Left lung (tissue), 10 donors: ENCODE data around the gene MCTP2. TPM values are rescaled to one million over a fixed set of nuclear protein-coding genes. Genes with fewer than 3 reads are reported as not detected.
"Not testable (repeated sequence)": the region's sequence is repeated elsewhere in the genome, so short reads cannot be mapped to it uniquely, and the experiment has no call there.

ENCODE experiments used
- ATAC-seq: fragments of 200-7000 bp; cut with Tn5 transposase; one replicate; pipeline ENCODE4 v1.9.1; 2020; ENCODE audit warnings: moderate library complexity
- DNase-seq, 4 donors: peaks; one replicate each; pipeline ENCODE4 v3.0.0-alpha.2; 2013 to 2020
- H3K27ac ChIP-seq, 2 donors: fragments of 200-600 bp; sonication (generic) in 1 of 2; one replicate each; pipeline versions ENCODE4 v1.5.0 to v1.8.0; 2020 to 2021
- H3K27me3 ChIP-seq, 2 donors: fragments of 200-600 bp; sonication (generic) in 1 of 2; one replicate each; pipeline versions ENCODE4 v1.5.0 to v1.8.0; 2020 to 2021
- H3K36me3 ChIP-seq, 2 donors: fragments of 200-600 bp; sonication (generic) in 1 of 2; one replicate each; pipeline versions ENCODE4 v1.5.0 to v1.8.0; 2020 to 2021
- H3K4me1 ChIP-seq, 2 donors: fragments of 200-600 bp; one replicate each; pipeline ENCODE4 v1.8.0; 2021
- H3K4me3 ChIP-seq, 2 donors: fragments of 200-600 bp; sonication (generic) in 1 of 2; one replicate each; pipeline versions ENCODE4 v1.5.0 to v1.8.0; 2020 to 2021; ENCODE audit warnings: mild to moderate bottlenecking in 1 of 2
- H3K9me3 ChIP-seq, 2 donors: fragments of 200-600 bp; sonication (generic) in 1 of 2; one replicate each; pipeline versions ENCODE4 v1.5.0 to v1.8.0; 2020 to 2021
- CTCF ChIP-seq, 2 donors: fragments of 200-600 bp; sonication (generic) in 1 of 2; IDR thresholded peaks; one replicate each; pipeline versions ENCODE4 v1.5.0 to v1.8.0; 2021; ENCODE audit warnings: antibody characterized with exemption in 2 of 2
- intact Hi-C, 2 donors: fragments of 100-400 bp; cut with DNase I; formaldehyde crosslinking; loops; one replicate each; pipeline versions ENCODE4 v1.11.2 to v1.14.2; 2022
- polyA plus RNA-seq, 6 donors: library from polyadenylated mRNA; unstranded; fragments of 120-200 nt; gene quantifications; one replicate each; pipeline ENCODE4 v1.2.1, GENCODE V29; 2013; ENCODE audit not compliant: insufficient read length in 6 of 6
- total RNA-seq, 2 donors: library from RNA; stranded (reverse); fragmentation: NEBNext Ultra II Directional; extraction: Animal tissue kit (Norgen Biotek cat#: 25700); gene quantifications; one replicate each; pipeline ENCODE4 v1.2.1, GENCODE V29; 2021
- donor health status: DM: no; HTN: yes; CAD: no.
- donor health status: DM: no; HTN: no; CAD: no.

The MCTP2 gene
- total and polyA plus RNA-seq, 8 donors: 25.9 to 38.8 (median 35.0) TPM

GRCh38 chr15:94480289-94480834, 249.0 kb downstream of the MCTP2 start:
- Histone ChIP-seq H3K9me3 (no peaks in the 10 kb centered on the region), H3K4me3 (no peak overlapping the region), H3K27me3 (no peaks in the 10 kb centered on the region), H3K27ac (no peak overlapping the region), H3K36me3 (peaks cover 0 to 70% of the 10 kb centered on the region in 2 donors), H3K4me1 (no peaks in the 10 kb centered on the region)
- intact Hi-C loops: no loop called here
- ATAC-seq (no peak), DNase-seq (peak in 1 of 4 donors; percentile 25)
- no peak for TF ChIP-seq CTCF (IDR thresholded peaks at IDR 0.05)

- Histone ChIP-seq H3K4me3 (no peak overlapping the region), H3K27ac (no peak overlapping the region), H3K27me3 (no peaks in the 10 kb centered on the region), H3K9me3 (no peaks in the 10 kb centered on the region), H3K4me1 (no peaks in the 10 kb centered on the region), H3K36me3 (peaks cover 0 to 21% of the 10 kb centered on the region in 2 donors)
- DNase-seq (no peak), ATAC-seq (no peak)
- intact Hi-C loops: no loop called here
- no peak for TF ChIP-seq CTCF (IDR thresholded peaks at IDR 0.05)
These were observed 253.9 kb downstream of the MCTP2 start for GRCh38 chr15:94485148-94485719.

GRCh38 chr15:94487635-94488034, 256.3 kb downstream of the MCTP2 start:
- Histone ChIP-seq H3K27me3 (no peaks in the 10 kb centered on the region), H3K27ac (no peak overlapping the region), H3K4me3 (no peak overlapping the region), H3K36me3 (no peaks in the 10 kb centered on the region), H3K4me1 (no peaks in the 10 kb centered on the region), H3K9me3 (no peaks in the 10 kb centered on the region)
- intact Hi-C loops: no loop called here
- DNase-seq: no peak
- TF ChIP-seq CTCF (IDR thresholded peaks at IDR 0.05): no peak
- ATAC-seq: no peak

- intact Hi-C loops: no loop called here
- DNase-seq (no peak), ATAC-seq (no peak)
- TF ChIP-seq CTCF (IDR thresholded peaks at IDR 0.05): no peak
- Histone ChIP-seq H3K9me3 (peaks cover 0 to 1% of the 10 kb centered on the region in 2 donors), H3K27ac (no peak overlapping the region), H3K4me3 (no peak overlapping the region), H3K36me3 (no peaks in the 10 kb centered on the region), H3K27me3 (no peaks in the 10 kb centered on the region), H3K4me1 (no peaks in the 10 kb centered on the region)
These were observed 261.8 kb downstream of the MCTP2 start for GRCh38 chr15:94493176-94493575.

GRCh38 chr15:94493586-94493985, 262.2 kb downstream of the MCTP2 start:
- H3K4me3 ChIP-seq, H3K4me1 ChIP-seq, ATAC-seq, intact Hi-C loops, H3K27ac ChIP-seq, H3K9me3 ChIP-seq, H3K27me3 ChIP-seq, DNase-seq, H3K36me3 ChIP-seq: not testable (repeated sequence)

GRCh38 chr15:94494732-94495131, 263.4 kb downstream of the MCTP2 start:
- no peaks in the 10 kb centered on the region for H3K27me3 ChIP-seq
- H3K27ac ChIP-seq: no peak overlapping the region
- peaks cover 0 to 7% of the 10 kb centered on the region in 2 donors for H3K9me3 ChIP-seq
- TF ChIP-seq CTCF (IDR thresholded peaks at IDR 0.05): no peak
- H3K4me1 ChIP-seq: no peaks in the 10 kb centered on the region
- ATAC-seq (no peak), DNase-seq (no peak)
- intact Hi-C loops: no loop called here
- H3K4me3 ChIP-seq: no peak overlapping the region
- no peaks in the 10 kb centered on the region for H3K36me3 ChIP-seq
